HFFc6 (cell line): ENCODE measurements around the gene LRP2. TPM values are rescaled to one million over a fixed set of nuclear protein-coding genes. Genes with fewer than 3 reads are reported as not detected.

Source experiments
- DNase-seq: peaks from one replicate; pipeline ENCODE4 v3.0.0-alpha.2; 2018
- H3K27ac Mint-ChIP-seq: 2 replicates; pipeline ENCODE4 v1.8.0; 2020; ENCODE audit warnings: mild to moderate bottlenecking, mixed read lengths
- H3K27me3 Mint-ChIP-seq: 2 replicates; pipeline ENCODE4 v1.8.0; 2021; ENCODE audit warnings: mild to moderate bottlenecking, moderate library complexity, mixed read lengths; ENCODE audit not compliant: insufficient read depth
- H3K36me3 Mint-ChIP-seq: 2 replicates; pipeline ENCODE4 v1.8.0; 2021; ENCODE audit warnings: low read depth, mixed read lengths
- H3K4me1 Mint-ChIP-seq: 2 replicates; pipeline ENCODE4 v1.8.0; 2020; ENCODE audit warnings: low read depth, mixed read lengths
- H3K4me3 Mint-ChIP-seq: 2 replicates; pipeline ENCODE4 v1.8.0; 2020; ENCODE audit warnings: mild to moderate bottlenecking, moderate library complexity, mixed read lengths
- H3K9me3 Mint-ChIP-seq: 2 replicates; pipeline ENCODE4 v1.8.0; 2020; ENCODE audit warnings: mild to moderate bottlenecking, mixed read lengths
- total RNA-seq, 6 experiments: library from RNA; stranded (reverse); fragmentation: NEBNext Ultra II Directional; extraction: Animal tissue kit (Norgen Biotek cat#: 25700); gene quantifications; 2 replicates in 1 of 6; 3 replicates in 5 of 6; pipeline ENCODE4 v1.2.3, GENCODE V29; 2021
- TF ChIP-seq, protein P1 (sequence below): fragments of 200-600 bp; sonication (generic); IDR thresholded peaks from 2 replicates; pipeline ENCODE4 v1.5.0; 2021; ENCODE audit warnings: antibody characterized with exemption, mild to moderate bottlenecking

The LRP2 gene
- total RNA-seq, 6 experiments from 2014 or later = not detected

DNA sequence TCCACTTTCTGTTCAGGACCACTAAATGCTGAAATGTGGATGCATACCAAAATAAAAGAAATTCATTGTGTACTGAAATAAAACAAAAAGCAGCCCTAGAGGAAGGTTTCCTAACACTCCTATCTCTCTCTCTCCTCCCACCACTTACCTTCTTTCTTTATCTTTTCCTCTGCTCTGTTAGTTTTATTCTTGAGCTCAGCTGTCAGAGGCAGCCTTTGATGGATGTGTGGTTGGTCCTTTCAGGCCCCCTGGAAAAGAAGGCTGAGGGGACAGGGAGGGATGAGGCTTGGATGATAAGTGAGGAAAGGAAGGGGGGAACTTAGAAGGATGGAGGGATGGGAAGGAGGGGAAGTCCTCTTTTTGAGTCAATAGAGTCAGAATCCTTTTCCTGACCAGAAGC is 245.3 kb downstream of the LRP2 start:
- no peak overlapping the region for H3K27ac Mint-ChIP-seq

DNA sequence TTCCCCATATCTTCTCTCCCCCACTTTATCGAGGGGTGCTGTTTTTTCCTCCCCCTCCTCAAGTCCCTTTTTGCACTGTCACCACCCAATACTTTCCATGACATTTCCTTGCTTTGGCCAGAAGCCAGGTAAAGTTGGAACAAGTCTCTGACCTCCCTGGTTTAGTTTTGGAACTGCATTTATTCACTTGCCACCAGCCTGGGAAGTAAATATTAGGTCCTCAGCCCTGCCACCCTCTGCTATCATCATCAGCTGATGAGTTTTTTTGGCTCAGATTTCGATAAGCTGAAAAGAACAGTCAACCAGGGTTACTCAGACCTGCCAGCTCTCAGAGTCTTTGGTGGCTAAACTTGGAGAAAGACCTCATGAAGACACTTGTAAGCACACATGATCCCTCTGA is 246.0 kb downstream of the LRP2 start:
- Mint-ChIP-seq H3K9me3 (no peaks in the 10 kb centered on the region), H3K27me3 (peaks cover 1% of the 10 kb centered on the region; the same call in 1 of the 2 replicates), H3K4me3 (no peak overlapping the region), H3K27ac (no peak overlapping the region), H3K4me1 (no peaks in the 10 kb centered on the region), H3K36me3 (no peaks in the 10 kb centered on the region)
- DNase-seq = no peak
- TF ChIP-seq, protein P1, sequence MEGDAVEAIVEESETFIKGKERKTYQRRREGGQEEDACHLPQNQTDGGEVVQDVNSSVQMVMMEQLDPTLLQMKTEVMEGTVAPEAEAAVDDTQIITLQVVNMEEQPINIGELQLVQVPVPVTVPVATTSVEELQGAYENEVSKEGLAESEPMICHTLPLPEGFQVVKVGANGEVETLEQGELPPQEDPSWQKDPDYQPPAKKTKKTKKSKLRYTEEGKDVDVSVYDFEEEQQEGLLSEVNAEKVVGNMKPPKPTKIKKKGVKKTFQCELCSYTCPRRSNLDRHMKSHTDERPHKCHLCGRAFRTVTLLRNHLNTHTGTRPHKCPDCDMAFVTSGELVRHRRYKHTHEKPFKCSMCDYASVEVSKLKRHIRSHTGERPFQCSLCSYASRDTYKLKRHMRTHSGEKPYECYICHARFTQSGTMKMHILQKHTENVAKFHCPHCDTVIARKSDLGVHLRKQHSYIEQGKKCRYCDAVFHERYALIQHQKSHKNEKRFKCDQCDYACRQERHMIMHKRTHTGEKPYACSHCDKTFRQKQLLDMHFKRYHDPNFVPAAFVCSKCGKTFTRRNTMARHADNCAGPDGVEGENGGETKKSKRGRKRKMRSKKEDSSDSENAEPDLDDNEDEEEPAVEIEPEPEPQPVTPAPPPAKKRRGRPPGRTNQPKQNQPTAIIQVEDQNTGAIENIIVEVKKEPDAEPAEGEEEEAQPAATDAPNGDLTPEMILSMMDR = no peak

More for the DNA sequence above, 245.3 kb downstream of the LRP2 start:
- no peak for DNase-seq
- peaks cover 1% of the 10 kb centered on the region; the same call in 1 of the 2 replicates for H3K27me3 Mint-ChIP-seq
- H3K36me3 Mint-ChIP-seq = no peaks in the 10 kb centered on the region
- H3K4me1 Mint-ChIP-seq = no peaks in the 10 kb centered on the region
- no peak overlapping the region for H3K4me3 Mint-ChIP-seq
- H3K9me3 Mint-ChIP-seq = no peaks in the 10 kb centered on the region
- TF ChIP-seq, protein P1 = no peak

DNA sequence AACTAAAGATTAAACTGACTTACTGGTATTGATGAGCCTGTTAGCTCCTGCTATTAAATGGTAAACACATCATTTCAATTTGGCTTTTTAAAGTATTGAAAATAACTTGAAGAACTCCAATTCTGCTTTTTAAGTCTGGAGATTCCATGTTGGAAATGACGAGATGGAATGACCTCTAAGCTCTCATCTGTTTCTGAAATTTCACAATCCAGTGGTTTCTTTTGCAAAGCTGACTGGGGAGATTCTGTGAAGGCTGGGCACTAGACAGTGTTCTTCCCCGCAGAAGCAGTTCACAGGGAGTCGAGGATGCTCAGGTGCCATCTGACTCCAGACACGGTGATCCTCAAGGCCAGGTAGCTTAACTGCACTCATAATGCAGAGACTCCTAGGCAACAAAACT is 248.3 kb downstream of the LRP2 start:
- TF ChIP-seq, protein P1 = no peak
- Mint-ChIP-seq H3K27ac (no peak overlapping the region), H3K4me1 (no peaks in the 10 kb centered on the region), H3K9me3 (no peaks in the 10 kb centered on the region), H3K4me3 (no peak overlapping the region), H3K36me3 (no peaks in the 10 kb centered on the region), H3K27me3 (peaks cover 6% of the 10 kb centered on the region; the same call in 1 of the 2 replicates)
- no peak for DNase-seq

DNA sequence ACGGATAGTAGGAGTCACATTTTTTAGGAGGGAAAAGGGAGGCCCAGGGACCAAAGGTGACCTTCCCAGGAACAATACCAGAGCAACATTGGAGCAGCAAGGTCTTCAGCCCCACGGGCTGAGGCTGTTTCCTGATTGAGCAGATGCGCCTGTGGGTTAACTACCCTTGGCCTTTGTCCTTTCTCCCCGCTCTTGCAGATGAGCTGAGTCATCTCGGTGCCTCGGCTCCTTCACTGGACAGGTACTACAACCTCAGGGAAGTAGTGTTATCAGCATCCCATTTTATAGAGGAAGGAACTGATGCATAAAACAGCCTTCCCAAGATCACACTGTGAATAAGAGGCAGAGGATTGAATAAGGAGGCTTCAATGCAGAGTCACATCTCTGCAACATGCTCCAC is 249.5 kb downstream of the LRP2 start:
- Mint-ChIP-seq H3K27me3 (peaks cover 6% of the 10 kb centered on the region; the same call in 1 of the 2 replicates), H3K4me1 (no peaks in the 10 kb centered on the region)

DNA sequence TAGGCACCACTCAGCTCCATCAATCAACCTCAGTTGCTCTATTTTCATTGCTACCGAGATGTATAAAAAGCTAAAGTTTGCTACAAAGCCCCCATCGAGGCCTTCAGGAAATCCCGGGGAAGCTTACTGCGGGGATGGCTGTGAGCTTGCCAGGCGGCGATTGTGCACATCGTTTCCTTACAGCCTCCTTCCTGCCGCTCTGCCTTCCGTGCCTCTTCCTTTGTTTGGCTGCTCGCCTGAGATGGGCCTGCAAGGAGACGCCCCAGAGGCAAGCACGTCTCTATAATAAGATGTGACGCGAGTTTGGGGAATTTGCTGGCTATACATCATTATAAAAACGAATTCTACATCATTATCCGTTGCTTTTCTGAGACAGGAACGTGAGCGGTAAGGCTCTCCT is 251.4 kb downstream of the LRP2 start:
- no peak for DNase-seq
- H3K27me3 Mint-ChIP-seq = peaks cover 6% of the 10 kb centered on the region; the same call in 1 of the 2 replicates
- TF ChIP-seq, protein P1 = no peak
- H3K27ac Mint-ChIP-seq = no peak overlapping the region
- no peaks in the 10 kb centered on the region for H3K9me3 Mint-ChIP-seq
- no peaks in the 10 kb centered on the region for H3K36me3 Mint-ChIP-seq
- H3K4me1 Mint-ChIP-seq = no peaks in the 10 kb centered on the region
- H3K4me3 Mint-ChIP-seq = no peak overlapping the region

More for the DNA sequence above, 249.5 kb downstream of the LRP2 start:
- H3K36me3 Mint-ChIP-seq = no peaks in the 10 kb centered on the region
- no peak overlapping the region for H3K27ac Mint-ChIP-seq
- H3K9me3 Mint-ChIP-seq = no peaks in the 10 kb centered on the region
- DNase-seq = no peak
- TF ChIP-seq, protein P1 = no peak
- H3K4me3 Mint-ChIP-seq = no peak overlapping the region

DNA sequence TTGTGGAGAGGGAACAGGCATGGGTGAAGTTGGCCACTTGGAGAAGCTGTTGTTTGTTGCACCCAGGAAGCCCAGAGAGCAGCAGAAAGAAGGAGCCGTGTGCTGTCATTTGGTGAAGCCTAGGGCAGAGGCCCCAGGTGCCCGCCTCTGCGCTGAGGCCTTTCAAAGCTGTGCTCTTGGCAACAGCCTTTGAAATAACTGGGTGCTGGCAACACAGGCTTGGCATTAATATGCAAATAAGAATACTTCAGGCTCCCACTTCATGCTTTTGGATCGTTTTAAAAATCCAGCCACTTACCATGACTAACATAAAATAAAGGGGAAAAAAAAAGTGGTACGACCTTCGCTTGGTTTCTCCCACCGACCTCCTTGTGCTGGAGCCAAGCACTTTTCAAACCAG is 251.9 kb downstream of the LRP2 start:
- H3K36me3 Mint-ChIP-seq = no peaks in the 10 kb centered on the region
- peaks cover 6% of the 10 kb centered on the region; the same call in 1 of the 2 replicates for H3K27me3 Mint-ChIP-seq
- DNase-seq = no peak
- TF ChIP-seq, protein P1 = no peak
- H3K9me3 Mint-ChIP-seq = no peaks in the 10 kb centered on the region
- no peak overlapping the region for H3K27ac Mint-ChIP-seq
- no peak overlapping the region for H3K4me3 Mint-ChIP-seq
- H3K4me1 Mint-ChIP-seq = no peaks in the 10 kb centered on the region
